Endodermal cell (in vitro differentiated cells): ENCODE results near the gene ADAMTS6. TPM values are rescaled to one million over a fixed set of nuclear protein-coding genes. Genes with fewer than 3 reads are reported as not detected.

Source experiments
- DNase-seq: peaks from one replicate; pipeline ENCODE4 v3.0.0-alpha.2; 2017
- H3K27ac ChIP-seq: 2 replicates; pipeline ENCODE4 v1.5.1; 2013; ENCODE audit warnings: mild to moderate bottlenecking, low read depth, low read length, moderate library complexity
- H3K27me3 ChIP-seq: 2 replicates; pipeline ENCODE4 v1.6.1; 2013; ENCODE audit warnings: mild to moderate bottlenecking, low read length, moderate library complexity; ENCODE audit not compliant: insufficient read depth, control insufficient read depth, poor library complexity, severe bottlenecking
- H3K36me3 ChIP-seq: 2 replicates; pipeline ENCODE4 v1.7.0; 2013; ENCODE audit warnings: mild to moderate bottlenecking, low read length, moderate library complexity; ENCODE audit not compliant: control insufficient read depth, insufficient read depth
- H3K4me1 ChIP-seq: one replicate; pipeline ENCODE4 v1.7.0; 2013; ENCODE audit warnings: low read length; ENCODE audit not compliant: control insufficient read depth, insufficient read depth
- H3K4me3 ChIP-seq: 2 replicates; pipeline ENCODE4 v1.5.1; 2013; ENCODE audit warnings: mild to moderate bottlenecking, low read length, moderate library complexity
- H3K9ac ChIP-seq: 2 replicates; pipeline ENCODE4 v1.6.1; 2013; ENCODE audit warnings: mild to moderate bottlenecking, low read length, moderate library complexity; ENCODE audit not compliant: poor library complexity, severe bottlenecking; ENCODE audit errors: extremely low read depth
- H3K9me3 ChIP-seq: 2 replicates; pipeline ENCODE4 v1.6.1; 2013; ENCODE audit warnings: mild to moderate bottlenecking, low read length, moderate library complexity; ENCODE audit not compliant: control insufficient read depth
- H3K27ac Mint-ChIP-seq: 2 replicates; pipeline ENCODE4 v1.8.0; 2020; ENCODE audit warnings: mixed read lengths
- H3K27me3 Mint-ChIP-seq: 2 replicates; pipeline ENCODE4 v1.8.0; 2021; ENCODE audit warnings: mild to moderate bottlenecking, mixed read lengths; ENCODE audit not compliant: insufficient read depth
- H3K36me3 Mint-ChIP-seq: 2 replicates; pipeline ENCODE4 v1.8.0; 2020; ENCODE audit warnings: low read depth, mixed read lengths
- H3K4me1 Mint-ChIP-seq: 2 replicates; pipeline ENCODE4 v1.8.0; 2020; ENCODE audit warnings: mixed read lengths
- H3K4me3 Mint-ChIP-seq: 2 replicates; pipeline ENCODE4 v1.8.0; 2020; ENCODE audit warnings: mild to moderate bottlenecking, moderate library complexity, mixed read lengths
- H3K9me3 Mint-ChIP-seq: 2 replicates; pipeline ENCODE4 v1.8.0; 2020; ENCODE audit warnings: mild to moderate bottlenecking, mixed read lengths
- CTCF ChIP-seq: fragments of 200-600 bp; sonication (generic); conservative IDR thresholded peaks from 2 replicates; pipeline ENCODE4 v1.5.0; 2021; ENCODE audit warnings: antibody characterized with exemption, mild to moderate bottlenecking
- WGBS, 2 experiments: methylation state at CpG; one replicate each; pipeline versions ENCODE4 v1.1.5 to v1.1.7; 2013; ENCODE audit warnings: missing lambda C conversion rate in 2 of 2, mixed read lengths in 1 of 2; ENCODE audit not compliant: insufficient coverage in 1 of 2, insufficient read length in 1 of 2; 5-methylcytosine and 5-hydroxymethylcytosine counted together
- total RNA-seq, 2 donors: library from RNA; stranded (reverse); fragmentation: NEBNext Ultra II Directional in 1 of 2; extraction: Animal tissue kit (Norgen Biotek cat#: 25700) in 1 of 2; gene quantifications; 2 replicates in 1 of 2; 3 replicates in 1 of 2; pipeline ENCODE4 v1.2.1, GENCODE V29; 2021

Gene ADAMTS6
- total RNA-seq, 2 donors from 2014 or later: 2.8 to 4.3 TPM

GRCh38 chr5:65194871-65195270, 286.8 kb downstream of the ADAMTS6 start:
- no peak overlapping the region for H3K9ac ChIP-seq

GRCh38 chr5:65192331-65192730, 289.4 kb downstream of the ADAMTS6 start:
- no peaks in the 10 kb centered on the region for H3K36me3 Mint-ChIP-seq
- no peak for TF ChIP-seq CTCF
- no peaks in the 10 kb centered on the region for H3K9me3 Mint-ChIP-seq
- Histone ChIP-seq H3K4me3 (no peak overlapping the region), H3K4me1 (no peaks in the 10 kb centered on the region), H3K36me3 (no peaks in the 10 kb centered on the region), H3K27ac (no peak overlapping the region), H3K27me3 (no peaks in the 10 kb centered on the region), H3K9ac (no peak overlapping the region), H3K9me3 (no peaks in the 10 kb centered on the region)
- WGBS, 2 experiments: 93 to 100% methylated on average over 1 of the region's 1 CpG
- no peak overlapping the region for H3K27ac Mint-ChIP-seq
- H3K4me3 Mint-ChIP-seq: no peak overlapping the region
- peaks cover 21% of the 10 kb centered on the region for H3K4me1 Mint-ChIP-seq
- no peaks in the 10 kb centered on the region for H3K27me3 Mint-ChIP-seq
- DNase-seq: no peak

More at GRCh38 chr5:65194871-65195270, 286.8 kb downstream of the ADAMTS6 start:
- no peaks in the 10 kb centered on the region for H3K36me3 Mint-ChIP-seq
- TF ChIP-seq CTCF: no peak
- Histone ChIP-seq H3K9me3 (no peaks in the 10 kb centered on the region), H3K27me3 (no peaks in the 10 kb centered on the region), H3K36me3 (no peaks in the 10 kb centered on the region), H3K4me1 (no peaks in the 10 kb centered on the region), H3K4me3 (no peak overlapping the region), H3K27ac (no peak overlapping the region)
- DNase-seq: no peak
- peaks cover 9% of the 10 kb centered on the region for H3K27me3 Mint-ChIP-seq
- H3K9me3 Mint-ChIP-seq: no peaks in the 10 kb centered on the region
- WGBS, 2 experiments: 94 to 95% methylated on average over 2 of the region's 2 CpGs
- no peak overlapping the region for H3K4me3 Mint-ChIP-seq
- peaks cover 42% of the 10 kb centered on the region for H3K4me1 Mint-ChIP-seq
- no peak overlapping the region for H3K27ac Mint-ChIP-seq

GRCh38 chr5:65191554-65192135, 290.1 kb downstream of the ADAMTS6 start:
- H3K9ac ChIP-seq: no peak overlapping the region
- no peaks in the 10 kb centered on the region for H3K36me3 ChIP-seq
- Mint-ChIP-seq H3K27ac (no peak overlapping the region), H3K27me3 (no peaks in the 10 kb centered on the region), H3K36me3 (no peaks in the 10 kb centered on the region), H3K9me3 (no peaks in the 10 kb centered on the region), H3K4me3 (no peak overlapping the region), H3K4me1 (peaks cover 14% of the 10 kb centered on the region)
- no peak overlapping the region for H3K4me3 ChIP-seq
- H3K27me3 ChIP-seq: no peaks in the 10 kb centered on the region
- TF ChIP-seq CTCF: no peak
- DNase-seq: no peak
- H3K9me3 ChIP-seq: no peaks in the 10 kb centered on the region
- H3K4me1 ChIP-seq: no peaks in the 10 kb centered on the region
- H3K27ac ChIP-seq: no peak overlapping the region
